A673 (cell line): Measurements from ENCODE around the gene BRD8. TPM values are rescaled to one million over a fixed set of nuclear protein-coding genes. Genes with fewer than 3 reads are reported as not detected.

Experiments
- Bru-seq: library from RNA; stranded (reverse); fragments of 400-500 nt; gene quantifications from one replicate; lab custom pipeline; 2021; lab: Mats Ljungman, UMichigan
- BruChase-seq, 2 experiments: library from RNA; stranded (reverse); fragments of 400-500 nt; gene quantifications; one replicate each; lab custom pipeline; 2021; lab: Mats Ljungman, UMichigan
- BruUV-seq: library from RNA; stranded (reverse); fragments of 400-500 nt; replicated peaks from 2 replicates; lab custom pipeline; 2021; lab: Mats Ljungman, UMichigan
- CTCF ChIA-PET: fragments of 300-600 bp; sonication (Branson Sonifier 250); formaldehyde crosslinking; loops from one replicate; lab custom pipeline; 2022; ENCODE audit warnings: antibody characterized with exemption; lab: Charles Lee
- POLR2A ChIA-PET: fragments of 300-600 bp; sonication (Branson Sonifier 250); formaldehyde crosslinking; loops from one replicate; lab custom pipeline; 2022; ENCODE audit warnings: antibody characterized with exemption; ENCODE audit not compliant: low non-redundant PET; lab: Charles Lee
- DNase-seq: peaks from one replicate; pipeline ENCODE4 v3.0.0-alpha.2; 2015; ENCODE audit warnings: low spot score
- H3K27ac ChIP-seq: fragments of 200-600 bp; sonication (generic); 2 replicates; pipeline ENCODE4 v1.5.1; 2016; ENCODE audit warnings: mixed run types, low read depth, mild to moderate bottlenecking, mixed read lengths, antibody characterized with exemption, low read length; ENCODE audit not compliant: poor library complexity, severe bottlenecking
- H3K27me3 ChIP-seq: fragments of 200-600 bp; sonication (generic); replicated peaks from 2 replicates; pipeline ENCODE4 v1.6.1; 2017; ENCODE audit warnings: mixed run types, low read depth, mild to moderate bottlenecking, mixed read lengths, antibody characterized with exemption, low read length; ENCODE audit not compliant: insufficient read depth, poor library complexity
- H3K36me3 ChIP-seq: fragments of 200-600 bp; sonication (generic); 2 replicates; pipeline ENCODE4 v1.6.1; 2016; ENCODE audit warnings: mixed run types, mild to moderate bottlenecking, mixed read lengths, antibody characterized with exemption, low read length; ENCODE audit not compliant: insufficient read depth, poor library complexity, severe bottlenecking
- H3K4me1 ChIP-seq: fragments of 200-600 bp; sonication (generic); 2 replicates; pipeline ENCODE4 v1.6.1; 2017; ENCODE audit warnings: mixed run types, mild to moderate bottlenecking, mixed read lengths, antibody characterized with exemption, low read length; ENCODE audit not compliant: insufficient read depth, poor library complexity, severe bottlenecking
- H3K4me3 ChIP-seq: fragments of 200-600 bp; sonication (generic); 2 replicates; pipeline ENCODE4 v1.5.1; 2016; ENCODE audit warnings: low read depth, mixed run types, mild to moderate bottlenecking, mixed read lengths, low read length; ENCODE audit not compliant: poor library complexity, severe bottlenecking
- H3K9me3 ChIP-seq: fragments of 200-600 bp; sonication (generic); 2 replicates; pipeline ENCODE4 v1.6.1; 2016; ENCODE audit warnings: mixed run types, low read depth, mild to moderate bottlenecking, mixed read lengths, antibody characterized with exemption, low read length; ENCODE audit not compliant: poor library complexity, severe bottlenecking
- EZH2 ChIP-seq: fragments of 200-600 bp; sonication (generic); IDR thresholded peaks from 2 replicates; pipeline ENCODE4 v1.6.1; 2017; ENCODE audit warnings: borderline replicate concordance, low read depth, mild to moderate bottlenecking, mixed read lengths, antibody characterized with exemption, low read length; ENCODE audit not compliant: poor library complexity, severe bottlenecking
- intact Hi-C: fragments of 100-400 bp; cut with micrococcal nuclease; formaldehyde crosslinking; loops from one replicate; pipeline ENCODE4 v1.10.0; 2022; ENCODE audit not compliant: unreplicated experiment
- long read RNA-seq: library from polyadenylated mRNA; stranded (forward); transcript quantifications from one replicate; pipeline ENCODE4 v2.0.0, GENCODE V29; 2022
- total RNA-seq: library from RNA; stranded (reverse); gene quantifications from 2 replicates; pipeline ENCODE4 v1.2.3, GENCODE V29; 2021
- TF ChIP-seq, protein P1 (sequence below): fragments of 300-800, 200-600 bp; sonication (generic); conservative IDR thresholded peaks from 2 replicates; pipeline ENCODE4 v1.5.1; 2017; ENCODE audit warnings: low read depth, mild to moderate bottlenecking, antibody characterized with exemption, low read length, moderate library complexity, mixed read lengths

Gene BRD8, protein sequence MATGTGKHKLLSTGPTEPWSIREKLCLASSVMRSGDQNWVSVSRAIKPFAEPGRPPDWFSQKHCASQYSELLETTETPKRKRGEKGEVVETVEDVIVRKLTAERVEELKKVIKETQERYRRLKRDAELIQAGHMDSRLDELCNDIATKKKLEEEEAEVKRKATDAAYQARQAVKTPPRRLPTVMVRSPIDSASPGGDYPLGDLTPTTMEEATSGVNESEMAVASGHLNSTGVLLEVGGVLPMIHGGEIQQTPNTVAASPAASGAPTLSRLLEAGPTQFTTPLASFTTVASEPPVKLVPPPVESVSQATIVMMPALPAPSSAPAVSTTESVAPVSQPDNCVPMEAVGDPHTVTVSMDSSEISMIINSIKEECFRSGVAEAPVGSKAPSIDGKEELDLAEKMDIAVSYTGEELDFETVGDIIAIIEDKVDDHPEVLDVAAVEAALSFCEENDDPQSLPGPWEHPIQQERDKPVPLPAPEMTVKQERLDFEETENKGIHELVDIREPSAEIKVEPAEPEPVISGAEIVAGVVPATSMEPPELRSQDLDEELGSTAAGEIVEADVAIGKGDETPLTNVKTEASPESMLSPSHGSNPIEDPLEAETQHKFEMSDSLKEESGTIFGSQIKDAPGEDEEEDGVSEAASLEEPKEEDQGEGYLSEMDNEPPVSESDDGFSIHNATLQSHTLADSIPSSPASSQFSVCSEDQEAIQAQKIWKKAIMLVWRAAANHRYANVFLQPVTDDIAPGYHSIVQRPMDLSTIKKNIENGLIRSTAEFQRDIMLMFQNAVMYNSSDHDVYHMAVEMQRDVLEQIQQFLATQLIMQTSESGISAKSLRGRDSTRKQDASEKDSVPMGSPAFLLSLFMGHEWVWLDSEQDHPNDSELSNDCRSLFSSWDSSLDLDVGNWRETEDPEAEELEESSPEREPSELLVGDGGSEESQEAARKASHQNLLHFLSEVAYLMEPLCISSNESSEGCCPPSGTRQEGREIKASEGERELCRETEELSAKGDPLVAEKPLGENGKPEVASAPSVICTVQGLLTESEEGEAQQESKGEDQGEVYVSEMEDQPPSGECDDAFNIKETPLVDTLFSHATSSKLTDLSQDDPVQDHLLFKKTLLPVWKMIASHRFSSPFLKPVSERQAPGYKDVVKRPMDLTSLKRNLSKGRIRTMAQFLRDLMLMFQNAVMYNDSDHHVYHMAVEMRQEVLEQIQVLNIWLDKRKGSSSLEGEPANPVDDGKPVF
- total RNA-seq (86.7 and 97.6 TPM in 2 replicates), Bru-seq, nascent RNA (percentile 78 among the genes with signal in this experiment), BruChase-seq, experiment 1, labeled RNA remaining after a 2-hour chase (percentile 81 among the genes with signal in this experiment), BruChase-seq, experiment 2, labeled RNA remaining after a 6-hour chase (percentile 72 among the genes with signal in this experiment)
- long read RNA-seq, transcript BRD8-201 (22 exons, 3,198 nt): major isoform, 20 of 292 reads
- long read RNA-seq, transcript BRD8-205 (20 exons, 2,912 nt): minor isoform, 6 of 292 reads
- long read RNA-seq, transcript BRD8-203 (21 exons, 2,982 nt): minor isoform, 10 of 292 reads
- long read RNA-seq, partial matches to known transcripts: 15 of 292 reads
- long read RNA-seq, other reads (novel, unspliced or antisense): 241 of 292 reads

GRCh38 chr5:138178516-138179276, at the start of gene BRD8, which contains the start of gene KIF20A:
TSS of gene BRD8 (minus strand) at chr5:138178630. CDS start at chr5:138178614, 16 bp downstream.
TSS of gene KIF20A (plus strand) at chr5:138179112. CDS start at chr5:138179681, 569 bp downstream.
- no peaks in the 10 kb centered on the region for H3K9me3 ChIP-seq
- peak within 1 kb of the TSS; percentile 71 for H3K4me3 ChIP-seq
- intact Hi-C loops: loop anchor here (2.0 kb wide), 1 partner anchor 34 kb away; the partner anchor contains the start of gene CDC23
- peak; percentile 98 for DNase-seq
- H3K27me3 ChIP-seq: no peaks in the 10 kb centered on the region
- peaks cover 61% of the 10 kb centered on the region for H3K36me3 ChIP-seq
- ChIA-PET POLR2A (interaction anchor here (0.5 to 0.6 kb wide), 3 partner anchors 69 to 1163 kb away, joined by 3 to 5 read pairs (median 4); no protein-coding TSS in a partner anchor), CTCF (interaction anchor here (0.6 kb wide), 1 partner anchor 439 kb away, joined by 3 read pairs; no protein-coding TSS in a partner anchor)
- H3K4me1 ChIP-seq: peaks cover 7% of the 10 kb centered on the region
- BruUV-seq: no TSS peak
- no peak for TF ChIP-seq EZH2
- TF ChIP-seq, protein P1, sequence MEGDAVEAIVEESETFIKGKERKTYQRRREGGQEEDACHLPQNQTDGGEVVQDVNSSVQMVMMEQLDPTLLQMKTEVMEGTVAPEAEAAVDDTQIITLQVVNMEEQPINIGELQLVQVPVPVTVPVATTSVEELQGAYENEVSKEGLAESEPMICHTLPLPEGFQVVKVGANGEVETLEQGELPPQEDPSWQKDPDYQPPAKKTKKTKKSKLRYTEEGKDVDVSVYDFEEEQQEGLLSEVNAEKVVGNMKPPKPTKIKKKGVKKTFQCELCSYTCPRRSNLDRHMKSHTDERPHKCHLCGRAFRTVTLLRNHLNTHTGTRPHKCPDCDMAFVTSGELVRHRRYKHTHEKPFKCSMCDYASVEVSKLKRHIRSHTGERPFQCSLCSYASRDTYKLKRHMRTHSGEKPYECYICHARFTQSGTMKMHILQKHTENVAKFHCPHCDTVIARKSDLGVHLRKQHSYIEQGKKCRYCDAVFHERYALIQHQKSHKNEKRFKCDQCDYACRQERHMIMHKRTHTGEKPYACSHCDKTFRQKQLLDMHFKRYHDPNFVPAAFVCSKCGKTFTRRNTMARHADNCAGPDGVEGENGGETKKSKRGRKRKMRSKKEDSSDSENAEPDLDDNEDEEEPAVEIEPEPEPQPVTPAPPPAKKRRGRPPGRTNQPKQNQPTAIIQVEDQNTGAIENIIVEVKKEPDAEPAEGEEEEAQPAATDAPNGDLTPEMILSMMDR: no peak
- H3K27ac ChIP-seq: peak within 1 kb of the TSS; percentile 92

DNA sequence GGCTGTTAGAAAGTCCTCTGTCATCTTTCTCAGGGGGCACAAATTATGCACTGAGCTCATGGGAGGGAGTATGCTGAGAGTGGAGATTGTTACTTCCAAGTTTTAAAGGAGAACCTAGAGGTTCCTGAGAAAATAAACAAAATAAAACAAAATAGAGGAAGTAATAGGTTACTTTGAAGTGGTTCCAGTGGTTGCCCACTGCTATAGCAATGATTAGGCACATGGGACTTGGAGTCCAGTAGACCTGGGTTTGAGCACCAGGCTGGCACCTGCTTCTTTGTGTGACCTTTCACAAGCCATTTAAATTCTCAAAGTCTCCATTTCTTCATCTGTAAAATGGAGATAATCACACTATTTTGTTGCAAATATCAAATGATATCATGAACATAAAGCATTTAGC, 48.5 kb upstream of the BRD8 start:
- BruUV-seq: no TSS peak
- ChIA-PET POLR2A (no interaction called here), CTCF (no interaction called here)
- H3K9me3 ChIP-seq: no peaks in the 10 kb centered on the region
- H3K36me3 ChIP-seq: no peaks in the 10 kb centered on the region
- TF ChIP-seq EZH2: no peak
- TF ChIP-seq, protein P1: no peak
- intact Hi-C loops: no loop called here
- H3K27ac ChIP-seq: no peak overlapping the region
- H3K4me3 ChIP-seq: no peak overlapping the region
- H3K27me3 ChIP-seq: no peaks in the 10 kb centered on the region
- DNase-seq: no peak
- no peaks in the 10 kb centered on the region for H3K4me1 ChIP-seq
